ENCODE data around the gene DCT. TPM values are rescaled to one million over a fixed set of nuclear protein-coding genes. Genes with fewer than 3 reads are reported as not detected.
"Not testable (repeated sequence)": the region's sequence is repeated elsewhere in the genome, so short reads cannot be mapped to it uniquely, and the experiment has no call there.

Gene DCT
- total RNA-seq (under 0.01 and 0.17 TPM in 2 replicates), polyA plus RNA-seq (not detected in 2 replicates), polyA minus RNA-seq (ENCODE audit: low replicate concordance) (not detected in 2 replicates)
- polyA plus RNA-seq (2012): not detected in 2 replicates

DNA sequence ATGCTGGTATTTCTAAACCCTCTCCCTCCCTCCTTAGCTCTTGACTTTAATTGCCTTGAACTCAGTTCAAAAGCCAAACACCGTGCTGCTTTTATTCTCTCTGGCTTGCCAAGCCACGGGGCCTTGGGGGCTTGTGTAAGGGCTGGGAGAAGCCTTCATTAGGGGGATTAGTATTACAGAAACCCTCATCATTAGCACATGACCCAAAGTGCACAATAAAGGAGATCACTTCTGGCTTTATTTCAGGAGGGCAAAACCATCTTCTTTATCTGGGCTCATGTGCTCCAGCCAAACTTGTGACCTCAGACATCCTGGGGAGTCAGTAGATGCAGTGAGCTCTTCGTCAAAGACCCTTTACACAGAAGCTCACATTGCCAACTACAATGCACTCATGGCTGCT, at the start of gene DCT:
Gene DCT, minus strand, starts transcription at position 67 of the 400 bp plus-strand sequence. CDS start 427 bp downstream, outside the sequence.
- H3K27me3 ChIP-seq (ENCODE audit: control insufficient read depth, insufficient read depth, low read length): no peaks in the 10 kb centered on the region
- no peaks in the 10 kb centered on the region for H3K79me2 ChIP-seq (ENCODE audit: control insufficient read depth, insufficient read depth, low read length)
- H3K4me2 ChIP-seq (ENCODE audit: extremely low read depth, insufficient read depth, low read length): no peak within 1 kb of the TSS
- H3K9me3 ChIP-seq (ENCODE audit: control insufficient read depth, insufficient read depth, low read depth, low read length): no peaks in the 10 kb centered on the region
- TF ChIP-seq EZH2 (IDR thresholded peaks at IDR 0.05; ENCODE audit: low read length, missing control alignments): no peak
- TF ChIP-seq, protein P1, sequence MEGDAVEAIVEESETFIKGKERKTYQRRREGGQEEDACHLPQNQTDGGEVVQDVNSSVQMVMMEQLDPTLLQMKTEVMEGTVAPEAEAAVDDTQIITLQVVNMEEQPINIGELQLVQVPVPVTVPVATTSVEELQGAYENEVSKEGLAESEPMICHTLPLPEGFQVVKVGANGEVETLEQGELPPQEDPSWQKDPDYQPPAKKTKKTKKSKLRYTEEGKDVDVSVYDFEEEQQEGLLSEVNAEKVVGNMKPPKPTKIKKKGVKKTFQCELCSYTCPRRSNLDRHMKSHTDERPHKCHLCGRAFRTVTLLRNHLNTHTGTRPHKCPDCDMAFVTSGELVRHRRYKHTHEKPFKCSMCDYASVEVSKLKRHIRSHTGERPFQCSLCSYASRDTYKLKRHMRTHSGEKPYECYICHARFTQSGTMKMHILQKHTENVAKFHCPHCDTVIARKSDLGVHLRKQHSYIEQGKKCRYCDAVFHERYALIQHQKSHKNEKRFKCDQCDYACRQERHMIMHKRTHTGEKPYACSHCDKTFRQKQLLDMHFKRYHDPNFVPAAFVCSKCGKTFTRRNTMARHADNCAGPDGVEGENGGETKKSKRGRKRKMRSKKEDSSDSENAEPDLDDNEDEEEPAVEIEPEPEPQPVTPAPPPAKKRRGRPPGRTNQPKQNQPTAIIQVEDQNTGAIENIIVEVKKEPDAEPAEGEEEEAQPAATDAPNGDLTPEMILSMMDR (conservative IDR thresholded peaks at IDR 0.05 in 1 of 2, IDR thresholded peaks at IDR 0.05 in 1 of 2; ENCODE audit: low read depth in 1 of 2, low read length in 2 of 2): no peak
- no peak within 1 kb of the TSS for H3K27ac ChIP-seq (ENCODE audit: insufficient read depth, low read length)
- no peak within 1 kb of the TSS for H2AFZ ChIP-seq (ENCODE audit: low read length)
- H3K9ac ChIP-seq (ENCODE audit: insufficient read depth, low read length): no peak within 1 kb of the TSS
- H3K4me3 ChIP-seq (replicated peaks in 1 of 4; ENCODE audit: control extremely low read depth in 1 of 4, insufficient read depth in 1 of 4, low read depth in 3 of 4, low read length in 4 of 4): no peak within 1 kb of the TSS
- H4K20me1 ChIP-seq (ENCODE audit: control insufficient read depth, extremely low read depth, insufficient read depth, low read length): no peaks in the 10 kb centered on the region
- no peaks in the 10 kb centered on the region for H3K4me1 ChIP-seq (ENCODE audit: control insufficient read depth, extremely low read depth, insufficient read depth, low read length)
- no peak for DNase-seq (ENCODE audit: low read depth in 2 of 2)
- H3K36me3 ChIP-seq (ENCODE audit: control insufficient read depth, insufficient read depth, low read length): no peaks in the 10 kb centered on the region

DNA sequence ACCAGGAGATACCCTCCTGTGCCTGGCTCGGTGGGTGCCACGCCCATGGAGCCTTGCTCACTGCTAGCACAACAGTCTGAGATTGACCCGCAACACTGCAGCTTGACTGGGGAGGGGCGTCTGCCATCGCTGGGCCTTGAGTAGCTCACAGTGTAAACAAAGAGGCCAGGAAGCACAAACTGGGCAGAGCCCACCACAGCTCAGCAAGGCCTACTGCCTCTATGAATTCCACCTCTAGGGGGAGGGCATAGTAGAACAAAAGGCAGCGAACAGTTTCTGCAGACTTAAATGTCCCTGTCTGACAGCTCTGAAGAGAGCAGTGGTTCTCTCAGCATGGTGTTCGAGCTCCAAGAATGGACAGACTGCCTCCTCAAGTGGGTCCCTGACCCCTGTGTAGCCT, 47.5 kb upstream of the DCT start:
- H3K36me3 ChIP-seq (ENCODE audit: control insufficient read depth, insufficient read depth, low read length): not testable (repeated sequence)

DNA sequence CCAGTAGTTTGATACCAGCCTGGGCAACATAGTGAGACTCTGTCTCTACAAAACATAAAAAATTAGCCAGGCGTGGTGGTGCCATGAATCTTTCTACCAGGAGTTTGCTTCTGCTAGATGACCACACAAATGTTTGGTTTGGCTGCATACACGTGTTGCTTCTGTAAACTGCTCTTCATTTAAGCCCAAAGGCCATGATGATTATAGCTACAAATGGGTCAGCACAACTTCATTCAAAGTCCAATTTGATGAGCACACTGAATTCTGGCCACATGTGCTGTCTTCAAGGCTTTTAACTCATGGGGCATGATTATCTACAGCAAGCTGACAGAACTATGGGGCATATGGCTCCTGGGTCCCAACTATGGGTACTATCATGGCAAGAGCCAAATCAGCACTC, 46.3 kb upstream of the DCT start:
- DNase-seq (ENCODE audit: low read depth in 2 of 2): no peak
- H3K9me3 ChIP-seq (ENCODE audit: control insufficient read depth, insufficient read depth, low read depth, low read length): no peaks in the 10 kb centered on the region
- no peaks in the 10 kb centered on the region for H3K4me1 ChIP-seq (ENCODE audit: control insufficient read depth, extremely low read depth, insufficient read depth, low read length)
- no peaks in the 10 kb centered on the region for H3K27me3 ChIP-seq (ENCODE audit: control insufficient read depth, insufficient read depth, low read length)
- H3K27ac ChIP-seq (ENCODE audit: insufficient read depth, low read length): no peak overlapping the region
- no peak overlapping the region for H3K4me3 ChIP-seq (replicated peaks in 1 of 4; ENCODE audit: control extremely low read depth in 1 of 4, insufficient read depth in 1 of 4, low read depth in 3 of 4, low read length in 4 of 4)
- no peaks in the 10 kb centered on the region for H4K20me1 ChIP-seq (ENCODE audit: control insufficient read depth, extremely low read depth, insufficient read depth, low read length)
- H3K79me2 ChIP-seq (ENCODE audit: control insufficient read depth, insufficient read depth, low read length): no peaks in the 10 kb centered on the region
- no peak for TF ChIP-seq EZH2 (IDR thresholded peaks at IDR 0.05; ENCODE audit: low read length, missing control alignments)
- TF ChIP-seq, protein P1 (conservative IDR thresholded peaks at IDR 0.05 in 1 of 2, IDR thresholded peaks at IDR 0.05 in 1 of 2; ENCODE audit: low read depth in 1 of 2, low read length in 2 of 2): no peak
- H3K36me3 ChIP-seq (ENCODE audit: control insufficient read depth, insufficient read depth, low read length): no peaks in the 10 kb centered on the region
- H3K9ac ChIP-seq (ENCODE audit: insufficient read depth, low read length): no peak overlapping the region
- H3K4me2 ChIP-seq (ENCODE audit: extremely low read depth, insufficient read depth, low read length): no peak overlapping the region
- H2AFZ ChIP-seq (ENCODE audit: low read length): no peak overlapping the region

More for the DNA sequence above, 47.5 kb upstream of the DCT start:
- not testable (repeated sequence) for H3K9me3 ChIP-seq (ENCODE audit: control insufficient read depth, insufficient read depth, low read depth, low read length); H3K9ac ChIP-seq (ENCODE audit: insufficient read depth, low read length); DNase-seq (ENCODE audit: low read depth in 2 of 2); H3K79me2 ChIP-seq (ENCODE audit: control insufficient read depth, insufficient read depth, low read length); H3K4me3 ChIP-seq (replicated peaks in 1 of 4; ENCODE audit: control extremely low read depth in 1 of 4, insufficient read depth in 1 of 4, low read depth in 3 of 4, low read length in 4 of 4); H2AFZ ChIP-seq (ENCODE audit: low read length); H3K4me1 ChIP-seq (ENCODE audit: control insufficient read depth, extremely low read depth, insufficient read depth, low read length); H4K20me1 ChIP-seq (ENCODE audit: control insufficient read depth, extremely low read depth, insufficient read depth, low read length); H3K4me2 ChIP-seq (ENCODE audit: extremely low read depth, insufficient read depth, low read length); H3K27ac ChIP-seq (ENCODE audit: insufficient read depth, low read length); H3K27me3 ChIP-seq (ENCODE audit: control insufficient read depth, insufficient read depth, low read length)
